HCT116 (cell line): Measurements from ENCODE around the gene HAUS1. TPM values are rescaled to one million over a fixed set of nuclear protein-coding genes. Genes with fewer than 3 reads are reported as not detected.

Experiments
- ATAC-seq: fragments of 200-7000 bp; cut with Tn5 transposase; 2 replicates; pipeline ENCODE4 v1.9.1; 2020; ENCODE audit warnings: mild to moderate bottlenecking, moderate library complexity
- BruUV-seq: library from RNA; stranded (reverse); fragments of 400-500 nt; replicated peaks from 2 replicates; lab custom pipeline; 2021; lab: Mats Ljungman, UMichigan
- CTCF ChIA-PET: fragments of 300-600 bp; sonication (Branson Sonifier 250); formaldehyde crosslinking; loops from one replicate; lab custom pipeline; 2021; ENCODE audit warnings: antibody characterized with exemption; lab: Charles Lee
- POLR2A ChIA-PET: fragments of 300-600, 350-600 bp; sonication (Branson Sonifier 250); formaldehyde crosslinking; loops from one replicate; lab custom pipeline; 2021; ENCODE audit warnings: antibody characterized with exemption; lab: Charles Lee
- RAD21 ChIA-PET, 2 experiments: fragments of 300-600 bp; sonication (Branson Sonifier 250); formaldehyde crosslinking; loops; one replicate each; lab custom pipeline; 2023; ENCODE audit warnings: low total read pairs in 2 of 2; ENCODE audit not compliant: uncharacterized antibody in 2 of 2, unreplicated experiment in 2 of 2, low non-redundant PET in 1 of 2; lab: Charles Lee
- DNase-seq: peaks from one replicate; pipeline ENCODE4 v3.0.0-alpha.2; 2010; ENCODE audit warnings: low read depth, low spot score
- H2AFZ ChIP-seq: fragments of 200-600 bp; shearing (Covaris generic), sonication (generic); 2 replicates; pipeline ENCODE4 v1.6.1; 2017; ENCODE audit warnings: low read depth, mixed run types, mixed read lengths, antibody characterized with exemption, low read length; ENCODE audit not compliant: poor library complexity, severe bottlenecking
- H3K27ac ChIP-seq: 2 replicates; pipeline ENCODE4 v1.5.1; 2012; ENCODE audit warnings: low read depth, low read length
- H3K27me3 ChIP-seq: fragments of 200-600 bp; sonication (generic); 2 replicates; pipeline ENCODE4 v1.6.1; 2016; ENCODE audit warnings: mixed run types, low read length, mixed read lengths; ENCODE audit not compliant: insufficient read depth
- H3K36me3 ChIP-seq, 2 experiments: fragments of 200-500 bp in 1 of 2; fragments of 200-600 bp in 1 of 2; sonication (Bioruptor generic) in 1 of 2; sonication (generic) in 1 of 2; 2 replicates each; pipeline versions ENCODE4 v1.5.1 to v1.6.1; 2014 to 2016; ENCODE audit warnings: low read length in 2 of 2, inconsistent platforms in 1 of 2, mixed read lengths in 1 of 2, mixed run types in 1 of 2; ENCODE audit not compliant: insufficient read depth in 2 of 2, control insufficient read depth in 1 of 2
- H3K4me1 ChIP-seq, 2 experiments: fragments of 200-600 bp in 1 of 2; sonication (generic) in 1 of 2; 2 replicates each; pipeline versions ENCODE4 v1.5.1 to v1.6.1; 2012 to 2017; ENCODE audit warnings: low read length in 2 of 2, inconsistent platforms in 1 of 2, mild to moderate bottlenecking in 1 of 2, mixed read lengths in 1 of 2, mixed run types in 1 of 2, moderate library complexity in 1 of 2; ENCODE audit not compliant: insufficient read depth in 2 of 2, control insufficient read depth in 1 of 2
- H3K4me2 ChIP-seq: fragments of 200-600 bp; sonication (generic); 2 replicates; pipeline ENCODE4 v1.6.1; 2017; ENCODE audit warnings: mixed run types, low read length, mixed read lengths
- H3K4me3 ChIP-seq, 2 experiments: fragments of 200-600 bp in 1 of 2; sonication (generic) in 1 of 2; replicated peaks in 1 of 2; 2 replicates each; pipeline ENCODE4 v1.5.1; 2011 to 2016; ENCODE audit warnings: low read length in 2 of 2, control low read depth in 1 of 2, low read depth in 1 of 2, mild to moderate bottlenecking in 1 of 2, mixed read lengths in 1 of 2, mixed run types in 1 of 2
- H3K79me2 ChIP-seq: fragments of 200-600 bp; sonication (generic); 2 replicates; pipeline ENCODE4 v1.6.1; 2017; ENCODE audit warnings: mild to moderate bottlenecking, mixed run types, low read length, moderate library complexity, mixed read lengths; ENCODE audit not compliant: insufficient read depth
- H3K9ac ChIP-seq: fragments of 200-600 bp; sonication (generic); 2 replicates; pipeline ENCODE4 v1.6.1; 2016; ENCODE audit warnings: low read length, mixed read lengths
- H3K9me2 ChIP-seq: fragments of 200-600 bp; sonication (generic), shearing (Covaris generic); 2 replicates; pipeline ENCODE4 v1.6.1; 2017; ENCODE audit warnings: mixed run types, mild to moderate bottlenecking, moderate library complexity; ENCODE audit not compliant: insufficient read depth
- H3K9me3 ChIP-seq, 2 experiments: fragments of 200-500 bp in 1 of 2; fragments of 200-600 bp in 1 of 2; sonication (Bioruptor generic) in 1 of 2; sonication (generic) in 1 of 2; 2 replicates each; pipeline ENCODE4 v1.6.1; 2014 to 2017; ENCODE audit warnings: low read length in 2 of 2, mixed read lengths in 2 of 2, inconsistent platforms in 1 of 2, low read depth in 1 of 2, mild to moderate bottlenecking in 1 of 2, mixed run types in 1 of 2, moderate library complexity in 1 of 2; ENCODE audit not compliant: control insufficient read depth in 1 of 2, insufficient read depth in 1 of 2
- H4K20me1 ChIP-seq: fragments of 200-600 bp; sonication (generic), shearing (Covaris generic); 2 replicates; pipeline ENCODE4 v1.6.1; 2017; ENCODE audit warnings: mixed run types, mild to moderate bottlenecking, moderate library complexity; ENCODE audit not compliant: insufficient read depth
- ELF1 ChIP-seq: IDR thresholded peaks from 2 replicates; pipeline ENCODE4 v1.6.1; 2012; ENCODE audit warnings: low read depth, borderline replicate concordance
- POLR2AphosphoS5 ChIP-seq: IDR thresholded peaks from 2 replicates; pipeline ENCODE4 v1.6.1; 2011; ENCODE audit warnings: mild to moderate bottlenecking, low read depth, low read length, moderate library complexity
- SRF ChIP-seq: IDR thresholded peaks from 2 replicates; pipeline ENCODE4 v1.6.1; 2012; ENCODE audit warnings: low read depth
- ZBTB33 ChIP-seq: IDR thresholded peaks from 2 replicates; pipeline ENCODE4 v1.6.1; 2011; ENCODE audit warnings: mild to moderate bottlenecking, low read length, moderate library complexity; ENCODE audit not compliant: insufficient replicate concordance; ENCODE audit errors: extremely low read depth
- ZFX ChIP-seq: fragments of 450-650 bp; IDR thresholded peaks from 2 replicates; pipeline ENCODE4 v1.6.1; 2017
- intact Hi-C: fragments of 100-400 bp; cut with micrococcal nuclease; formaldehyde crosslinking; loops from 2 replicates; pipeline ENCODE4 v1.10.0; 2022
- total RNA-seq: library from RNA; stranded (reverse); gene quantifications from one replicate; pipeline ENCODE4 v1.2.1, GENCODE V29; 2021; ENCODE audit not compliant: unreplicated experiment

Gene HAUS1
- total RNA-seq, 1 experiment from 2014 or later: 46.2 TPM

GRCh38 chr18:46071653-46072375 lies 32.4 kb upstream of the HAUS1 start, which contains the start of gene PSTPIP2 (continued):
- TF ChIP-seq ZBTB33 (no peak), SRF (no peak), POLR2AphosphoS5 (peak; percentile 71)

DNA sequence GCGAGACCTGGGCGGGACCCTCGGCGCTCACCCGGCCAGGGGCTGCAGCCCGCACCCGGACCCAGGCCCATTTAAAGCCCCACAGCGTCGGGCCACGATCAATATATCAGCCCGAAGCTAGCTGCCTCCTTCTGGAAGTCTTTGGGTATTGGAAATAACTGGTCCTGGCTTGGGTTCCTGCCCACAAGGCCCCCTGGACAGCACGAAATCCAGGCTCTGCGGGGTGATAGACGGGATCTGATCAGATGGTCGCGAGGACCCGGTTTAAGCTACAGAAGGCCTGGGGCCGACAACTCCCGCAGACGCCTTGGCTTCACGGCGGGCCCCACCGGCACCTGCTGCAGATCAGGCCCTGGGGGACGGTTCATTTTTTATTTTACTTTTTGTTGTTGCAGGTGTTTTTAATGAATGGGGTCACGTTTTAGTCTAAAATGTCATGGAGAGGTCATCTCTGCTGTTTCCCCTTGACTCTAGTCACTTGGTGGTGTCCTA lies 31.8 kb upstream of the HAUS1 start:
- CTCF ChIA-PET: interaction anchor here (1.6 to 2.1 kb wide), 5 partner anchors 10 to 407 kb away, joined by 7 to 32 read pairs (median 16); no protein-coding TSS in a partner anchor
- DNase-seq (peak; percentile 8), ATAC-seq (peak; percentile 34)
- H3K79me2 ChIP-seq: peaks cover 19% of the 10 kb centered on the region; the same call in 1 of the 2 replicates
- H3K27me3 ChIP-seq: no peaks in the 10 kb centered on the region
- peaks cover 0 to 3% of the 10 kb centered on the region in 2 experiments; a peak in 1 of 4 replicates for H3K36me3 ChIP-seq
- H3K9me3 ChIP-seq: no peaks in the 10 kb centered on the region
- peak overlapping the region; percentile 74 to 78 for H3K4me3 ChIP-seq
- no TSS peak for BruUV-seq
- H3K9ac ChIP-seq: peak overlapping the region; percentile 76
- no peaks in the 10 kb centered on the region for H3K9me2 ChIP-seq
- H3K4me1 ChIP-seq: peaks cover 18 to 45% of the 10 kb centered on the region in 2 experiments
- POLR2A ChIA-PET: interaction anchor here (1.1 kb wide), 1 partner anchor 10 kb away, joined by 3 read pairs; no protein-coding TSS in a partner anchor
- peak overlapping the region; percentile 69 for H2AFZ ChIP-seq
- intact Hi-C loops: loop anchor here (2.0 to 5.0 kb wide), 2 partner anchors 98 to 145 kb away; no protein-coding TSS in a partner anchor
- H3K27ac ChIP-seq: peak overlapping the region; percentile 61; the same call in 1 of the 2 replicates
- H4K20me1 ChIP-seq: no peaks in the 10 kb centered on the region
- RAD21 ChIA-PET: no interaction called here
- peak overlapping the region; percentile 82 for H3K4me2 ChIP-seq
- no peak for TF ChIP-seq ZBTB33
- no peak for TF ChIP-seq ELF1
- peak; percentile 17; the same call in 1 of the 2 replicates for TF ChIP-seq ZFX
- TF ChIP-seq, all 23 proteins: peak for 1
